Activated T-cell treated with anti-CD3 and anti-CD28 coated beads for 1 hour (primary cell): ENCODE measurements around the gene GABRE.

Experiments
- DNase-seq: peaks from one replicate; pipeline ENCODE4 v3.0.0-alpha.2; 2020; ENCODE audit warnings: low read depth

GABRE gene, protein sequence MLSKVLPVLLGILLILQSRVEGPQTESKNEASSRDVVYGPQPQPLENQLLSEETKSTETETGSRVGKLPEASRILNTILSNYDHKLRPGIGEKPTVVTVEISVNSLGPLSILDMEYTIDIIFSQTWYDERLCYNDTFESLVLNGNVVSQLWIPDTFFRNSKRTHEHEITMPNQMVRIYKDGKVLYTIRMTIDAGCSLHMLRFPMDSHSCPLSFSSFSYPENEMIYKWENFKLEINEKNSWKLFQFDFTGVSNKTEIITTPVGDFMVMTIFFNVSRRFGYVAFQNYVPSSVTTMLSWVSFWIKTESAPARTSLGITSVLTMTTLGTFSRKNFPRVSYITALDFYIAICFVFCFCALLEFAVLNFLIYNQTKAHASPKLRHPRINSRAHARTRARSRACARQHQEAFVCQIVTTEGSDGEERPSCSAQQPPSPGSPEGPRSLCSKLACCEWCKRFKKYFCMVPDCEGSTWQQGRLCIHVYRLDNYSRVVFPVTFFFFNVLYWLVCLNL

DNA sequence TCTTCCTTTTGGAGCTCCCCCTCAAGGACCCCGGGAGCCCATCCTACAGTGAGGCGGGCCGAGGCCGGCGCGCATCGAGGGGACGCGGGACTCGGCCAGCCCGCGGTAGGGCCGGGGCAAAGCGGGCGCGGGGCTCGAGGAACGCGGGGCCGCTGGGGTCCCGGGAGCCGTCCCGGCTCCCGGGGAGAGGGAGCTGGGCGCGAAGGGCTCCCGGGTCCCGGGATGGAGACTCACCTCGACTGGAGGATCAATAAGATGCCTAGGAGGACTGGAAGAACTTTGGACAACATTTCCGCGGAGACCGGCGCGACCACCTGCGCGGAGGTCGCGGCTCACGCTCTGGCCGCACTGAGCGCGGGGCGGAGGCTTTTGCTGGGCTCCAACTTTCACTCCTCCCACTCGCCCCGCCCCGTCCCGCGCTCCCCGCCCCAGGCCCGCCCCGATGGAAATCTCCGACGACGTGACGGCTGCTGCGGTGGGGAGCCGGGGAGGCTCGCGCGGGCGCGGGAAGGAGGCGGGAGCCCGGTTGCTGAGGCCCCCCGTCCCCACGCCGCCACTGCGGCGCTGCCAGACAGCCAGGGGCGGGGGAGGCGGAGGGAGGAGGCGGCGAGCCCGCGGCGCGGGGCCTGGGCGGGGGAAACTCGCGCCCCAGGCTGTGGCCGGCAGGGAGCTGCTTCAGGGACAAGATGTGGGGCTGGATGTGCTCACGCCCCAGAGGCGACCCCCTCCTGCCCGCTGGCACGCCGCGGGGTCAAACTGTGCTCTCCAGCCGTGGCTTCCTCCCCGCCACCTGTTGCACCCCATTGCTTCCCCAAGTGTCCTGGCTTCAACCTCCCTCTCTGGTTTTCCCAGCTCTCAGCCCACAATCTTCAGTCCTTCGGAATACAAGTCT is at the start of gene GABRE:
Gene GABRE (minus strand): TSS at position 341 of the 892 bp plus-strand sequence. CDS start 51 bp downstream, at position 290.
- no peak for DNase-seq

DNA sequence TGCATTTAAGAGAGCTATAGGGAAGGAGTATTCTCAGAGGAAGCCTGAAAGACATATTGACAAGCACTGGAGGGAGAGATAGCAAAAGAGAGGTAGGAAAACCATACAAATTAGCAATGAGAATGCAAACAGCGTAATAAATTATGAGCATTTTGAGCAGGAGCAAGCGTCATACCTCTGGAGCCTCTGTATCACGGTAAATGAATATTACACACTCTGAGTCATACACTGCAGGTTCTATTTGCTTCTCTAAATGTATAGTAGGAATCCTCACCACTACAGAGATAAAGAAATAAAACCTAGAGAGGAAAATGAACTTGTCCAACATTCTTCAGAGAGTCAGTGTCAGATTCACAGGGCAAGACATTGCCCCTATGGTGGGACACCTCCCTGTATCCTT is 46.4 kb upstream of the GABRE start:
- no peak for DNase-seq

DNA sequence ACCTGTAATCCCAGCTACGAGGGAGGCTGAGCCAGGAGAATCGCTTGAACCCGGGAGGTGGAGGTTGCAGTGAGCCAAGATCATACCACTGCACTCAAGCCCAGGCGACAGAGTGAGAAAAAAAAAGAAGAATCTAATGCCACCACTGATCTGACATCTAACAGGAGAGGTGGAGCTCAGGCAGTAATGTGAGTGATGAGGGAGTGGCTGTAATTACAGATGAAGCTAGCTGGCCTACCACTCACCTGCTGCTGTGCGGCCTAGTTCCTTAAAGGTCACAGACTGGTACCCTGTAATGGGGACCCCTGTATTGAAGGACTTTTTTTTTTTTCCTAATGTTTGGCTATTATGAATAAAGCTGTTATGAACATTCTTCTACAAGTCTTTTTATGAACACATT is 25.3 kb upstream of the GABRE start:
- no peak for DNase-seq

DNA sequence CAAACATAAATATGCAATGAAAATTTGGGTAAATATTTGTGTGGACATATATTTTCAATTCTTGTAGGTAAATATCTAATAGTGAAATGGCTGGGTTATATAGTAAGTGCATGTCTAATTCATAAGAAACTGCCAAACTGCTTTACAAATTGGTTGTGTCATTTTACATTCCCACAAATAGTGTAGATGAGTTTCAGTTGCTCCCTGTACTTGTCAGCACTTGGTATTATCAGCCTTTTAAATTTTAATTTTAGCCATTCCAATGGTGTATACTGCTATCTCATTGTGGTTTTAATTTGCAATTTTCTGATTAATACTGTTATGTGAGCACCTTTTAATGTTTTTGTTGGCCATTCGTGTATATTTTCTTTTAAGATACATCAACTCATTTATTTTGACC is 23.1 kb upstream of the GABRE start:
- no peak for DNase-seq

DNA sequence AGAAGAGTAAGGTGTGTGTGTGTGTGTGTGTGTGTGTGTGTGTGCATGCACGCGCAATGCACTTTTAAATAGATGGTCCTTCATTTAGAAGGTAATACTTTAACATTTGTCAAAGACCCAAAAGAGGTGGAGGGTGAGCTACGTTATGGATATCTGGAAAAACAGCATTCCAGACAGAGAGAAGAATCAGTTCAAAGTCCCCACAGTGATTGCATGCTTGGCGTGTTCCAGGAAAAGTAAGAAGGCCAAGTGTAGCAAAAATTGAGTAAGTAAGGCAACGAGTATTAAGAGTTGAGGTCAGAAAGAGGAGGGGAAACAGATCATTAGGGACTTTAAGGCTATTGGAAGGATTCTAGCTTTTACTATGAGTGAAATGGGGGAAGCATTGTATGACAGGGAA is 21.9 kb upstream of the GABRE start:
- DNase-seq, result no peak

DNA sequence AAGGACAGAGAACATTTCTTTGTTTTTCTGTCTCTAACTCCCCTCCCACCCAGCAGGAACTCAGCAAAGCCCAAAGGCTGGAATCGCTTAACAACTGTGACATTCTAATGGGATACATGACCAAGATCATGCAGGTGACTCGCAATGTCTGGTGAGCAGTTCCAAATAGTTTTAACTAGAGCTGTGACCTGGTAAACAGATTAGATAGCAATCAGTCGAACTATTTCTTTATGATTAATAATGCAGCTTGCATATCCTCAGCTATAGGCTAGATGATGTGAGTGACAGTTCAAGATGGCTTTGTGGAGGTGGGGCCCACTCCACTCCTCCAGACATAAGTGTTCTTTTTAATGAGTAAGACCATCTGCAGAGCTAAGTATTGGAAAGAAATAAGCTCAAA is 20.0 kb upstream of the GABRE start:
- no peak for DNase-seq

DNA sequence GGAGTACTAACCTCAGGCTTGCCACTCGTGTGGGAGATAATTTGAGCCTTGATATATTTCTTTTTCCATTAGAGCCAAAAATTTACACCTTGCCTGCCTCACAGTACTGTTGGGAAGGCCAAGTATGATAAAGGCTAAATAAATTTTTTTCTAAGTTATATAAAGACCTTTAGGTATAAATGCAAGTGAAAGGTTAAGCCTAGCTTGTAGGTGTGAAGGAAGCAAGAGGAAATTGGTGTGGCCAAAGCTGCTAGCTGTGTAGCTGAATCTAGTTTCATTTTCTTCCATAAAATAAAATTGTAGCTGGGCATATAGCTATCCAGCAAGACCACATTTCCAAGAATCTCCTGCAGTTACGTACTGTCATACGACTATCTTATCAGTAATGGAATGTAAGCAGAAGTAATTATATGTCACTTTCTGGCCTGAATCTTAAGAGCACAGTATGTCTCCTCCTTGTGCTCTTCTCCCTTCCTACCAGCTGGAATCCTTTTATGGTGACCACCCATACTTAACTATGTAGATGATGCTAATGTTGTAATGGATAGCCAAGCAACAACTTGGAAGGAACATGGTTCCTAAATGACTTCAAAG is 14.3 kb upstream of the GABRE start:
- no peak for DNase-seq

DNA sequence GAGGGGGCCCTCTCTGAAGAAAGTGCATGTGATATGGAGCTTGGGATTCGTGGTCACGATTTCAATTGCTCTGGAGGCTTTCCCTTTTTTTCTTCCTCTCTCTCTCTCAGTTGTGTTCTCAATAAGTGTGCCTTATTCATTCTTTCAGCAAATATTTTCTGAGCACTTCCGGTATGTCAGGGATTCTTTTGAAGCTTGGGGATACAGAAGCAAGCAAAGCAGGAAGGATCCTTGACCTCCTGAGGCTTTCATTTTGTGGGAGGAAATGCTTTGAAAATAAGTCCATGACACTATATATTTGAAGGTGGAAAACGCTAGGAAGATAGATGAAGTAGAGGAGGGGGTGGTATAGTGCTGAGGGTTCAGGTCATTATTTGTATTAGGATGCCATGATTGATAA is 12.6 kb upstream of the GABRE start:
- no peak for DNase-seq

DNA sequence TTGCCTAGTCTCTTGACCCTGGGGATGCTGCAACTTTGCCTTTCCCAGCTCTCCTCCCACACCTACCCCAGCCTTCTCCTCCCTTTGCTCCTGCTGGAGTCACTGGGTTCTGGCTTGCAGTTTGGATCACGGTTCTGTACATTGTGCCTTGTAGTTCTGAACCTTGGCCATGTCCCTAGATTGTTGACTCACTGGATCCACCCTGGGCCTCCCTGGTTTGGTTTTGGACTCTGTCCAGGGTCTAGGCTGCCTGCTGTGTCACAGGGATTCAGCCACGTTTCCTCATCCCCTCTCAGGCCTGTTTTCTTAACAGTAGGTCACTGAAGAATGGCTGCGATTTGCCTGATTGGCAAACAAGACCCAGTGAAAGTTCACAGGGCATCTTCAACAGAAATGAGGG is 11.5 kb upstream of the GABRE start:
- no peak for DNase-seq

DNA sequence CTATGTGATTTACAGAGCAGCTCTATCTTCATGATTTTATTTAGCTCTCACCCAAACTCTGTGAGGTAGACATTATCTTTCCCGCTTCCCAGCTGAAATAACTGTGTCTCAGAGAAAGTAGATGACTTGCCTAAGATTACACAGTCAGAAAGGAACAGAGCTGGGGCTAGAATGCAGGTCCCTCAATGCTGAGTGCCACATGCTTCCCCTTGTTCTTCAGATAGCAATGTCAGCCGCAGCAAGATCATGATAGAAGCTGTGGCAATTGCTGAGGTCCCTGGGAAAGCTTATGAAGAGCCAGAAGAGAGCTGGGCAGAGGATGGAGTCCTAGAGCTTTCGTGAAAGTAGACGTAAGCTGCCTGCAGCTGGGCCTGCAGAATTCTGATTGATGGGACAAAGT is 11.1 kb upstream of the GABRE start:
- no peak for DNase-seq

DNA sequence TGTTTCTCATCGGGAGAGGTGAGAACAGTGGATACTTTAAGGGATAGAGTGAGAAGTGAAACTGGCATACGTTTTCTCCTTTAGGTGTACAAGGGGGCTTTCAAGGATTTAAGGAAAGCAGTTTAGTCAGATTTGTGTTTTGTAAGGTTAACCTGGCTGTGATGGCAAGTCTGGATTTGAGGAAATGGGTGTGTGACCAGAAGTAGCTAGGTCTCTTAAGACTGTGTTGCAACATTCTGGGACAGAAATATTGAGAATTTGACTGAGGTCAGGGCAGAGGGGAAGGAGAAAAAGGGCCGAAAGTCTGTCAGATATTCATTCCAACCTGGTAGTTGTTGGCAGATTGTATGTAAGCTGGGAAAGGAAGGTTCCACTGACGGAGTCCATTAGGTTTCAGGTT is 10.4 kb upstream of the GABRE start:
- DNase-seq, result no peak

DNA sequence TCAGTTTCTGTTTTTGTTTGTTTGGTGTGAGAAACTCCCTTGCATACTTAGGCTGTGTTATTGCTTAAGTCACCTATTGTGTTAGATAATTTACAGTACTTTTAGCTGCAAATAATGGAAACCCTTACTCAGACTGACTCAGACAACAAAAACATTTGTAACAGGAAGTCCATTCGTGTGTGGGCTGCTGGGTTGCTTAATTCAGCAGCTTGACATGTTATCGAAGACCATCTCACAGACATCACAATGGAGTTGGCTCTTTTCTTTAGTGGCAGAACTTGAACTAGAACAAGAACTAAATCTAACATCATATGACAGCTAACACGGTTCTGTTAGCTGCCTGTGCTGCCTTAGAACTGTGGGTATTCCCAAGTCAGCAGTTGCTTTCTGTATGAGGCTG is 9.9 kb upstream of the GABRE start:
- no peak for DNase-seq

DNA sequence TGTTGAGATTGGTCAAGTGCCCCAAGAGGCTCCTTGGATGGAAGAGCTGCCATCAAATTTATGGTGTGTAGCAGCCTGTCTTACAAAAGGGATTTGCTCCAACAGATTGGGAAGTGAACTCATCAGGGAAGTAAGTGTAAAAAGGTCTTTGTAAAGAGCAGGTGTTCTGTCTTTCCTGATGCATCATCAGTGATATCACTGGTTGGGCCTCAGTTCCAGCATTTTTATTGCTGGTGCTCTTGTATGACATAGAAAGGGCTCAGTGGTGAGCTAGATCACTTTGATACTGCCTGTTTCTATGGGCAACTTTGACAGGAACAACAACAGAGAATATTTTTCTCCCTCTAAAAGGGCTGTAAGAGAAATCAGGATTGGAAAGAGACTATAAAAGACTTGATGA is 8.7 kb upstream of the GABRE start:
- DNase-seq, result no peak

DNA sequence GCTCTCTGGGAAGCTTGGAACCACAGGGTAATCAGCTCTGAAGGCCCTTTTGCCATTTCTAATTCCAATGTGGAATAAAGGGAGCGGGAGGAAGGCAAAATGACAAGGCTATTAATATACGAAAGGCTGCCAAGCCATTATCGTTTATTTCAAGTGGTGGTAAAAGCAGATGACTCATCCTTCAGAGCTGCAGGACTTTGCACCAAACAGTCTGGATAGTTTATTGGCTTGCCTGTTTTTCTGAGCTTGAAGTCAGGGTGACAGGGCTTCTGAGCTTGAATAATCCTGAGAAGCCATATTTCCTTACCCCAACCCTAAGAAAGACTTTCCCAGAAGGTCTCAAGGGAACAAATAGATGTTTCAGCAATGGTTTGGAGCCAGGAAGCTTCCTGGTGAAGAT is 7.7 kb upstream of the GABRE start:
- no peak for DNase-seq

DNA sequence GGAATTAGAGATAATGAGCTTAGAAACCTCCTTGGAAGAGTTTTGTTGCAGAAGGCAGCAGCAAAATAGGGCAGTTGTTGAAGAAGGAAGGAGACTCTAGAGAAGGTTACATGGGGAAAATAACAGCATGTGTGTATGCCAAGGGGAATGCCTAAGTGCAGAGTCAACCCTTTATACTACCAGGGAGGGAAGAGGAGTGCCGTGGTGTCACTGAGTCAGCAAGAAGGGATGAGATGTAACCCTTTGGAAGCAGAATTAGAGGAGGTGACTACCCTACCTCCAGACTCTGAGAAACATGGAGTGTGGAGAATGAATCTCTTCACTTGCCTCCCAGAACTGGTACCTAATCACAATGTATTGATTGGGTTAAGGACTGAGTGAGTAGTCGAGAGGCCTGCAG is 6.7 kb upstream of the GABRE start:
- DNase-seq, result no peak

DNA sequence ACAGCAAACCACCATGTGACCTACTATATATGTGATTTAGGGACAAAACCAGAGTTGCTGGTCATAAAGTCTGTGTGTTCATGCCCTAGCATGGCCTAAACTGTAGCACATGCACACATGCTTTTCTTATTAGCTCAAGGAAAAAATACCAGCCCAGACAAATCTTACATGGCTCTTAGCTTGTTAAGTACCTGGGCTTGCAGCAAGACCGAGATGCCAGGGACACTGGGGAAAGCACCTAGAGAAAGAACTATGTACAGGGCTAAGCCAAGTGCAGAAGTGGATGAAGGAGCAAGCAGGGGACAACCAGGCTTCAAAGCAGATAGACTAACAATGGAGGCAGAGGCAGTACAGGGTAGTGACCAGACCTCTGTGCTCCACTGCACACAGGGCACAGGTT is 3.4 kb upstream of the GABRE start:
- DNase-seq, result no peak

DNA sequence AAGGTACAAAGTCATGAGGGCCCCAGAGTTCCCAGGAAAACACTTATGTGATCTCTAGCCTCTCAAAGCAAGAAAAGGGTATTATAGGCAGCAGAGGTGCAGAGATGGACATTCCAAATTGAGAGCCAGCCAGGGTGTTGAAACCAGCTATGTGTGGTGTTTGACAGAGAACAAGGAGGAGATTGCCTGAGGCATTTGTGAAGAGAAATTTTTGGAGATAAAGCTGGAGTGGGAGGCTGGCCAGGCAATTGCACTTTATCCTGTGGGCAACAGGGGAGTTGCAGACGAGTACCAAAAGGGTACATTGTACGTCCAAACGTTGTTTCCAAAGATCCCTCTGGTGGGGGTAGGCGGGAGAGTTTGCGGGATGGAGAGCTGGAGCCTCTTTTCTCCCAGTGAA is 2.5 kb upstream of the GABRE start:
- no peak for DNase-seq

DNA sequence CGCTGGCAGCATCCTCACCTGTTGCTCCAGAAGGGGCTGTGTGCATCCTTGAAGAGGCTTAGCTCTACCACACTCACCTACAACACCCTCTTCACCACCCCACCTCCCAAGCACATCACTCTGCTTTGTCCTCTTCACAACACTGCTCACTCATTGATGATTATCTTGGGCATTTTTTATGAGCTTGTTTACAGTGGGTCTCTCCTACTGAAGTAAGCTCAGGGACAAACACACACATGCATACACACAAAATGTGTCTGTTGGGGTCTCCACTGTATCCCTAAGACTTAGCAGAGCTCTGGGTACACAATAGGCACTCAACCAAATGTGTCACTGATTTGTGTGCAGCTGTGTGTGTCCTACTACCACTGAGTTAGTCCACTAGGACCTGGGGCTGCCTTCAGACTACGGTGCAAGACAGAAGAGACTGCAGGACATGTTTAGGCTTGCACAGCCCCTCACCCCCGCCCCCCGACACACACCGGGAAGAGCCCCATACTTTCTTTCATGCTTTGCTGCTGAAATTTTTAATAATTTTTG is 1.3 kb upstream of the GABRE start:
- DNase-seq, result no peak

DNA sequence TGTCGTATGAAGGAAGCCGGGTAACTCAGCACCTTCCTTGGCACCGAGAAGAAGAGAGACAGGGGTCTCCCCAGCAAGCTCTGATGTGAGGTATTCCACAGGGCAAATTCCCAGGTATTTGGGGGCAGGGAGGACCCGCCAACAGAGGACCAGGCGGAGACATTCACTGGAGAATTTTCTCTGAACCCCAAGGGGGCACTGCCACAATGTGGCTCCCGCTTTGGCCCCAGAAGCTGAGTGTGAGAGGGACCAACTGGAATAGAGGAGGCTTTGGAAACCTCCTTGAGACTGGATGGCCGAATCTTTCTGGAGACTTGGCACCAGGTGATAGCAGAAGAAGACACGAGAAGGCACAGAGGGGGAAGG is 735 bp upstream of the GABRE start:
- DNase-seq, result no peak

DNA sequence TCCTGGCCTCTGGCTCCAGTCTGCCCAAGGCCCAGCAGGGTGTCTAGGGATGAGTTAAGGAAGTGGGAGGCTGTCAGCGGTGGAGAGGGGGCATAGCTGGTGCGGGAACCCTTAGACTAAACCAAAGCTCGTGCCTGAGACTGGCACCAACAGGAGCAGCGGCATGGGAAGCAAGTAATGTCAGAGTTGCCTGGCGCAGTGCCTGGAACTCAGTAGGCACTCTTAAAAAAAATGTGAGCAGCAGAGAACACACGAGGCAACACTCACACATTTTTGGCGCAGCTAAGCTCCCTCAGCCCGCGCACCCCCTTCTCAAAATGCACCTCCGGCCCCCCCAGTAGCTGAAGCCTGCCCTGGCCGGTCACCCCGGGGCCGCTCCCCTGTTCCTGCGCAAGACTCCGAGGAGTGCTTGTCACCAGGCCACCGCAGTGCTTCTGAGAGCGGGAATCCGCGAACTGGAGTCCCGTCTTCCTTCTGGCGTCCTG is 583 bp downstream of the GABRE start:
- DNase-seq, result no peak

DNA sequence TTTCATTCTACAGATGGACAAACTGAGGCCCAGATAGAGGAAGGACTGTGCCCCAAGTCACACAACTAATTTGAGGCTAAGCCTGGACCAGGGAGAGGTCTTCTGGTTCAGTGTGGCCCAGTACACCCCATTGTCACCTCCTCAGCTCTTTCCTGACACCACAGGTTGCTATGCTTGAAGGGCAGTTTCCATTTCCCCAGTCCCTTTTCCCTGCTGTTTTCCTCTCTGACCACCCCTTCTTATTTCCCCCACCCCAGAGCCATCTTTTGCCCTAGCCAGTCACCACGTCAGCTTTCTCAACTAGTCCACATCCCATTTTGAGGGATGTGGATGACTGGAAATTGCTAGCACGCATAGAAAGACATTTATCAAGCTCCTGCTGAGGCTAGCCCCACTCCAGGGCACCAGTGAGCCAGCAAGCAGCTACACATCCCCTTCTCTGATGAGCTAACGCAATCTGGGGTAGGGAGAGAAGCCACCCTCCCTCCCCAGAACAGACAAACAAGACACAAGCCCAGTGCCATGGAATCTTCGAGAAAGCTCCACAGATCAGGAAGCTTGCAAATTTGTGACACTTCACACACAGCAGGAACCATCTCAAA is 1.3 kb downstream of the GABRE start:
- DNase-seq, result no peak

DNA sequence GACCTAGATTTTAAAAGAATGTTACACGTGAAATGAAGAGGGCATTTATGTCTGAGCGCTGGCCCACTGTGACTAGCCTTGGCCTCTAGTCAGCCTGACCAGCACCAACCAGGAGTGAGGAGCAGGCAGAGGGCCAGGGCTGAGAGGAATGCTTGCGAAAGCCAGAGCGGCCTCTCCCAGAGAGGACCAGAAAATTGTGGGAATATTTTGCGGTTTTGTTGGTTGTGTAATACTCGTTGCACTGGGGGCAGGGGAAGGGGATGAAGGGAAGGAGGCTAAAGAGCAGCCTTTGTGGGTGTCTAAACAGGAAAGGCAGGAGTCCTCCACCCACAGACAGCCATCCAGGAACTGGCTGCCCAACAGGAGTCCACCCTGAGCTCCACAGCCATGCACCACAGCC is 3.8 kb downstream of the GABRE start:
- DNase-seq, result no peak
